ENCODE measurements around the gene TMEM121. TPM values are rescaled to one million over a fixed set of nuclear protein-coding genes. Genes with fewer than 3 reads are reported as not detected.
"Not testable (repeated sequence)": the region's sequence is repeated elsewhere in the genome, so short reads cannot be mapped to it uniquely, and the experiment has no call there.

The TMEM121 gene
- total RNA-seq, 1 donor from 2014 or later, result 5.8 TPM

DNA sequence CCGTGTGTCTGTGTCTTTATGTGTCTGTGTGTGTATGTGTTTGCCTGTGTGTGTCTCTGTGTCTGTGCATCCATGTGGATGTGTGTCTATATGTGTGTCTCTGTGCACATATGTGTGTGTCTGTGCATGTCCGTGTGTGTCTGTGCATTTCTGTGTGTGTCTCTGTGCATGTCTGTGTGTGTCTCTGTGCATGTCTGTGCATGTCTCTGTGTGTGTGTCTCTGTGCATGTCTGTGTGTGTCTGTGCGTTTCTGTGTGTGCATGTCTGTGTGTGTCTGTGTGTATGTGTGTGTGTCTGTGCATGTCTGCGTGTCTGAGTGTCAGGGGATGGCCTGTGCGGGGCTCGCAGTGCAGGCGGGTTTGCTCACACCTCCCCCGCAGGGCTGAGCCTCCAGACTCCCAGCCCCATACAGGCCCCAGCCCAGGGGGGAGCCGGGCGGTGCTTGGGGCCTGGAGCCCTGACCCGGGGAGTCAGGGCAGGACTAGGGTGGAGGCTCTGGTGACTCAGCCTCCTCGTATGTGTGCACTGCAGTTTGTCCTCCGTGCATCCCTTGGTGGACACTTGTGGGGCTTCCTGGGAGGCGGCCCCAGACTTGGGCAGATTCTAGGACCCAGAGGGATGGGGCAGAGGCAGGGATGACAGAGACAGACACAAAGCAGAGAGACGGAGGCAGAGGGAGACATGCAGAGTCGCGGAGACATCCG lies 41.9 kb downstream of the TMEM121 start:
- DNase-seq (ENCODE audit: low read depth in 2 of 2), result not testable (repeated sequence)

DNA sequence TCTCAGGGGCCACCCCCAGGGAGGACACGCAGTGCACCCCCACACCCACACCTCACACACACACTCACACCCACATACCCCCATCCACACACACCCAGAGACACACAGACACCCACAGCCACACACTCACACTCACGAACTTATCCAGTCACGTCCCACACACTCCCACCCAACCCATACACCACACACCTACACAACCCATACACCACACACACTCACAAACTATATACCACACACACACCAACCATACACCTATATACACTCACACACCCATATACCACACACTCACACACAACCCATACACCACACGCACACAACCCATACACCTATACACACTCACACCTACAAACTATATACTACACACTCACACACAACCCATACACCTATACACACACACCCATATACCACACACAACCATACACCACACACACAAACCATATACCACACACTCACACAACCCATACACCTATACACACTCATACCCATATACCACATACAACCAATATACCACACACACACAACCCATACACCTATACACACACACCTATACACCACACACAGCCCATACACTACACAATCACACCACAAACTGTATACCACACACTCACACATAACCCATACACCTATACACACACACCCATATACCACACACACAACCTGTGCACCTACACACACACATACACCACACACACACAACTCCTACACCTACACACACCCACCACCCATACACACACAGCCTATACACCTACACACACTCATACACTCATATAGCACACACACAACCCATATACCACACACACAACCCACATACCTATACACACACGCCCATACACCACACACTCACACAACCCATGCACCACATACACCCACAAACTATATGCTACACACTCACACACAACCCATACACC lies 42.7 kb downstream of the TMEM121 start:
- no peak for DNase-seq (ENCODE audit: low read depth in 2 of 2)

DNA sequence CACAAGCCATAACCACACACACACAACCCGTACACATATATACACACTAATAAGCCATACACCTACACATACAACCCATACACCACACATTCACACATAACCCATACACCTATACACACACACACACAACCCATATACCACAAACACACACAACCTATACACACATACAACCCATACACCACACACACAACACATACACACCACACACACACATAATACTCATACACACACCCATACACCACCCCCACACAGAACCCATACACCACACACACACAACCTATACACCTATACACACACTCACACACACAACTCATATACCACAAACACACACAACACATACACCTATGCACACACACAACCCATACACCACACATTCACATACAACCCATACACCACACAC lies 44.1 kb downstream of the TMEM121 start:
- DNase-seq (ENCODE audit: low read depth in 2 of 2), result no peak

DNA sequence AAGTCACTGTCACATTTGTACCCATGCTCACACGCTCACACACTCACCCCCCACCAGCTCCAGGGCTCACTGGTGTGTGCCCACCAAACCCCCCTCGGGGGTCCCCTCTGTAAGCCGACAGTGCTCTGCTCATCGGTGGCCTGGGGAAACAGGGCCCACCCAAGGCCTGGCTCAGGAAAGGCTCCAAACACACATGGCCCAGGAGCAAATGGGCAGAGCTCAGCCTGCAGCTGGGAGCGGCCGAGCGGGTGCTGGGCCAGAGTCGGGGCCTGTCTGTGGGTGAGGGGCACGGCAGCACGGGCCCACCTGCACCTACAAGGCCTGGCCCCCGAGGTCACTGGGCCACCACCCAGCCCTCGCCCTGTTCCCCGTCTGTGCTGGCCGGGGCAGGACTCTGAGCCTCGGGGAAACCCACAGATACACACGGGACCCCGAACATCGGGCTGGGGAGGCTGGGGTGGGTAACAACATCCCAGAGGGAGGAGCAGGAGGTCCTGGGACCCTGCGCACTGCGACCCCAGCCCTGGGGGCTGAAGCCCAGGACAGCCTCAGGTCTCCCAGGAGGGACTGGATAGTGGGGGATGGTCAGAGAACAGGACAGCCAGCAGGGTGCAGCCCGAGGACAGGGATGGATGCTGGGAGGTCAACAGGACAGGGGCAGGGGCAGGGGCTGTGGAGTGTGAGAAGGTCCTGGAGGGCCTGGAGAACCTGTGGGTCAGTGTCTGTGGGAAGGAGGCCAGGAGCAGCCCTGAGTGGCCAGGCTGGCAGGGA lies 45.0 kb downstream of the TMEM121 start:
- not testable (repeated sequence) for DNase-seq (ENCODE audit: low read depth in 2 of 2)

DNA sequence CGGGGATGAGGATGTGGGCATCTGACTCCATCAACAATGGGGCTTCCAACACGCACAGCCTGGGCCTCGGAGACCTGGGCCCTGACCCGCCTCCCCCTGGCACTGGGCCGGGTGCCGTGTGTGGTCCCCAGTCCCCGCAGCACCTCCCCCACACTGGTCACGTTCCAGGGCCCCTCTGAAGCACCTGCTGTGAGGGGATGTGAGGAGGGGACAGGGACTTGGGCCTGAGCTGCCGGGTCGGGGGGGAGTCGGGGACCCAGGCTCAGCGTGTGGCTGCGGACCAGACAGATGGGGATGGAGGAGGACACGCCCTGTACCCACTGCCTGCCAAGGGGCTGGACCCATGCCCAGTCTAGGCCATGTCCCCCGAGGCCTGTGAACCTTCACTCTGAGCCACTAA lies 45.7 kb downstream of the TMEM121 start:
- not testable (repeated sequence) for DNase-seq (ENCODE audit: low read depth in 2 of 2)

DNA sequence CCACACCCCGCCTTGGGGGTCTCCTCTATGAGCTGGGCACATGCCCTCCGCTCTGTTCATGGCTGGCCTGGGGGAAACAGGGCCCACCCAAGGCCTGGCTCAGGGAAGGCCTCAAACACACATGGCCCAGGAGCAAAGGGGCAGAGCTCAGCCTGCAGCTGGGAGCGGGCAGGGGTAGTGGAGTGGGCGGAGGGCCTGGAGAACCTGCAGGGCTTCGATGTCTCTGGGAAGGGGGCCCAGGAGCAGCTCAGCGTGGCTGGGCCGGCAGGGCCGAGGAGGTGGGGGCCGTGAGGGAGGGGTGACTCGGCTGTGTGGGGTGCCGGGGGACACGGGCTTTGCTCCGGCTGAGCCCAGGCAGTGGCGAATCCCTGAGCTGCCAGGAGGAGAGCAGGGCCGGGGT lies 47.5 kb downstream of the TMEM121 start:
- not testable (repeated sequence) for DNase-seq (ENCODE audit: low read depth in 2 of 2)

DNA sequence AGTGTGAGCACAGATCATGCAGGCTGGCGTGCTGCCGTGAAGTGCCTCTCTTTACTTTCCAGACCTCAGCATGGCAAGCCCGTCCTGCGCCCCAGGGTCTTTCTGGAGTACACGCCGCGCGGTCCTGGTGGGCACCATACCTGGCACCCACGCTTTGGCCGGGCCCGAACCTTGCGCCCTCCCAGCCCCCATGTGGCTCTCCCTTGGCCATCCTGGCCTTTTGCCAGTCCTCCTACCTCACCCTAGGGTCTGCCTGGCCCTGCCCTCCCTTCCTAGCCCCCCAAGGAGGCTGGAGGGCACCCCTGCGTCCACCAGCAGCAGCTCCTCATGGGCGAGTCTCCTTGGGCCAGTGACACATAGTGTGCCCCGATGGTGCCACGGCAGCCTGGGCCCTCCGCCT lies 48.0 kb downstream of the TMEM121 start:
- DNase-seq (ENCODE audit: low read depth in 2 of 2), result not testable (repeated sequence)

DNA sequence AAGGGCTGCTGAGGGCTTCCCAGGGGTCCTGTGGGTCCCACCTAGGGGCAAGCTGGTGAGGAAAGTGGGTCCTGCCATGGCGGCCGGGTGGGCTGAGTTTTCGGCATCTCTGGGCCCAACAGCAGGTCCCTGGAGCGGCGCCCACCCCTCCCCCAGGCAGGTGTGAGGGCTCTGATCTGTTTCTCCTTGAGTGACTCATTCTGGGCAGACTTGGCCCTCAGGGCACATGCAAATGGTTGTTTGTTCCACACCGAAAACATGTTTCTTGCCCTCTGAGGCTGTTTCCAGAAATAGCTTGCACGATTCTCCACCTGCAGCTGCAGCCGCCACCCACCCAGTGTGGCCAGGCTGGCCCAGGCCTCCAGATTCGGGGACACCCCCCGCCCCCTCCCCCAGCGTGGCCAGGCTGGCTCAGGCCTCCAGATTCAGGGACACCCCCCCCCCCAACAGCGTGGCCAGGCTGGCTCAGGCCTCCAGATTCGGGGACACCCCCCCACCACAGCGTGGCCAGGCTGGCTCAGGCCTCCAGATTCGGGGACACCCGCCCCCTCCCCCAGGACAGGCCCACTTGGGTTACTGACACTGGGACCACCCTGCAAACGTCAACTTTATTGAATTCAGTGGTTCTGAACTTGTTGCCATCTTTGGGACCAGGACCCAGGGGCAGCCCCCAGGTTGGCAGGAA lies 48.8 kb downstream of the TMEM121 start:
- not testable (repeated sequence) for DNase-seq (ENCODE audit: low read depth in 2 of 2)

- no peak for DNase-seq (ENCODE audit: low read depth in 2 of 2)
These were observed 50.2 kb downstream of the TMEM121 start for GRCh38 chr14:105576525-105577088.

- no peak for DNase-seq (ENCODE audit: low read depth in 2 of 2)
These were observed 51.0 kb downstream of the TMEM121 start for GRCh38 chr14:105577314-105577861.

DNA sequence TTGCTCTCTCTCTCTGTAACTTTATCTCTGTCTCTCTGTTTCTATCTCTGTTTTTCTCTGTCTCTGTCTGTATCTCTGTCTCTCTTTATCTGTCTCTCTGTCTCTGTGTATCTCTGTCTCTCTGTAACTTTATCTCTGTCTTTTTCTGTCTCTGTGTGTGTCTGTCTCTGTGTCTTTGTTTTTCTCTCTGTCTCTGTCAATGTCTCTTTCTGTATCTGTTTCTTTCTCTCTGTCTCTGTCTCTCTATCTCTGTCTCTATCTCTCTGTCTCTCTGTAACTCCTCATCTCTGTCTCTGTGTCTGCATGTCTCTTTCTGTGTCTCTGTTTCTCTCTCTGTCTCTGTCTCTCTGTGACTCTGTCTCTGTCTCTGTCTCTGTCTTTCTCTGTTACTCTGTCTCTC lies 51.7 kb downstream of the TMEM121 start:
- DNase-seq (ENCODE audit: low read depth in 2 of 2), result no peak

- DNase-seq (ENCODE audit: low read depth in 2 of 2), result not testable (repeated sequence)
These were observed 52.8 kb downstream of the TMEM121 start for GRCh38 chr14:105579221-105579620.

Other genes starting within 250 kb of the TMEM121 start
- 24.2 and 34.7 TPM in 2 replicates for gene BRF1, start 225.6 kb upstream of the TMEM121 start, total RNA-seq
- 31.8 and 48.4 TPM in 2 replicates for gene PACS2, start 211.8 kb upstream of the TMEM121 start, total RNA-seq
- gene TEX22, start 128.0 kb upstream of the TMEM121 start, total RNA-seq, result under 0.01 TPM in 2 replicates
- gene MTA1, start 106.8 kb upstream of the TMEM121 start, total RNA-seq, result 22.2 and 22.6 TPM in 2 replicates
- gene CRIP2, start 51.8 kb upstream of the TMEM121 start, total RNA-seq, result 130 and 152 TPM in 2 replicates
- gene CRIP1, start 39.7 kb upstream of the TMEM121 start, total RNA-seq, result 0.44 TPM in 1 of 2 replicates, not detected in the other
- gene TEDC1, start 35.3 kb upstream of the TMEM121 start, total RNA-seq, result 2.8 and 5.7 TPM in 2 replicates

Measured in lung microvascular endothelial cell (primary cell).